WERI-Rb-1 (cell line): ENCODE results near the gene TBC1D2.

ENCODE experiments used
- DNase-seq: peaks from one replicate; pipeline ENCODE4 v3.0.0-alpha.2; 2020
- H3K27ac ChIP-seq: fragments of 250-450 bp; sonication (Bioruptor Pico); 2 replicates; pipeline ENCODE4 v1.5.1; 2020; ENCODE audit warnings: mild to moderate bottlenecking, moderate library complexity
- H3K27me3 ChIP-seq: fragments of 250-450 bp; sonication (Bioruptor Pico); 2 replicates; pipeline ENCODE4 v1.5.1; 2021; ENCODE audit warnings: mild to moderate bottlenecking, low read depth, moderate library complexity; ENCODE audit not compliant: insufficient read depth, severe bottlenecking
- H3K36me3 ChIP-seq: fragments of 250-450 bp; sonication (Bioruptor Pico); 2 replicates; pipeline ENCODE4 v1.5.1; 2020; ENCODE audit warnings: mild to moderate bottlenecking, moderate library complexity
- H3K4me3 ChIP-seq: 2 replicates; pipeline ENCODE4 v1.5.1; 2011; ENCODE audit warnings: low read depth, mild to moderate bottlenecking, control low read depth, low read length
- H3K9me3 ChIP-seq: fragments of 250-450 bp; sonication (Bioruptor Pico); 2 replicates; pipeline ENCODE4 v1.5.1; 2021; ENCODE audit warnings: mild to moderate bottlenecking, moderate library complexity; ENCODE audit not compliant: severe bottlenecking
- TF ChIP-seq, protein P1 (sequence below): IDR thresholded peaks from 2 replicates; pipeline ENCODE4 v1.5.1; 2011; ENCODE audit warnings: low read depth, mild to moderate bottlenecking, control low read depth, inconsistent platforms, low read length

Gene TBC1D2

GRCh38 chr9:98164912-98165311 lies 90.5 kb downstream of the TBC1D2 start:
- Histone ChIP-seq H3K27me3 (no peaks in the 10 kb centered on the region), H3K9me3 (no peaks in the 10 kb centered on the region), H3K27ac (no peak overlapping the region), H3K36me3 (no peaks in the 10 kb centered on the region), H3K4me3 (no peak overlapping the region)
- TF ChIP-seq, protein P1, sequence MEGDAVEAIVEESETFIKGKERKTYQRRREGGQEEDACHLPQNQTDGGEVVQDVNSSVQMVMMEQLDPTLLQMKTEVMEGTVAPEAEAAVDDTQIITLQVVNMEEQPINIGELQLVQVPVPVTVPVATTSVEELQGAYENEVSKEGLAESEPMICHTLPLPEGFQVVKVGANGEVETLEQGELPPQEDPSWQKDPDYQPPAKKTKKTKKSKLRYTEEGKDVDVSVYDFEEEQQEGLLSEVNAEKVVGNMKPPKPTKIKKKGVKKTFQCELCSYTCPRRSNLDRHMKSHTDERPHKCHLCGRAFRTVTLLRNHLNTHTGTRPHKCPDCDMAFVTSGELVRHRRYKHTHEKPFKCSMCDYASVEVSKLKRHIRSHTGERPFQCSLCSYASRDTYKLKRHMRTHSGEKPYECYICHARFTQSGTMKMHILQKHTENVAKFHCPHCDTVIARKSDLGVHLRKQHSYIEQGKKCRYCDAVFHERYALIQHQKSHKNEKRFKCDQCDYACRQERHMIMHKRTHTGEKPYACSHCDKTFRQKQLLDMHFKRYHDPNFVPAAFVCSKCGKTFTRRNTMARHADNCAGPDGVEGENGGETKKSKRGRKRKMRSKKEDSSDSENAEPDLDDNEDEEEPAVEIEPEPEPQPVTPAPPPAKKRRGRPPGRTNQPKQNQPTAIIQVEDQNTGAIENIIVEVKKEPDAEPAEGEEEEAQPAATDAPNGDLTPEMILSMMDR, result no peak
- DNase-seq, result no peak

DNA sequence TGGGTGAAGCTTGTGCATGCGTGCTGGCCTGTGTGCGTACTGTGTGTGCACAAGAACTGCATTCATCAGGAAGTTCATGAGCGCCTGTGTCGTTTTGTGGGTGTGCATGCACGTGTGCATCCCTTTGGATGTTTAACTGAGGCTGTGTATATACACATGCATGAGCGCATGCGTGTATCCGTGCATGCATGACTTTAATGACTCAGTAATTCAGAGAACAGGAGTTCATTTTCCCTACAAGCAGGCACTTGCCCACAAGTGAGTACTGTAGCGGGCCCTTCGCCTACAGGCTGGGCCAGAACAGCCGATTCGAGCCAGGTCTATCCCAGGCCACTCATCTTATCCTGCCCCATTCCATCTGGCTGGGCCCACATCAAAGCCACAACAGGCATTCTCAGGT lies 92.8 kb downstream of the TBC1D2 start:
- TF ChIP-seq, protein P1, result no peak
- no peak overlapping the region for H3K27ac ChIP-seq
- DNase-seq, result no peak

GRCh38 chr9:98161851-98162250 lies 93.6 kb downstream of the TBC1D2 start:
- Histone ChIP-seq H3K9me3 (no peaks in the 10 kb centered on the region), H3K36me3 (peaks cover 9% of the 10 kb centered on the region), H3K27ac (no peak overlapping the region), H3K4me3 (no peak overlapping the region), H3K27me3 (no peaks in the 10 kb centered on the region)
- TF ChIP-seq, protein P1, result no peak
- DNase-seq, result no peak

More for the DNA sequence above, 92.8 kb downstream of the TBC1D2 start:
- peaks cover 4% of the 10 kb centered on the region; the same call in 1 of the 2 replicates for H3K36me3 ChIP-seq
- no peak overlapping the region for H3K4me3 ChIP-seq
- H3K27me3 ChIP-seq, result no peaks in the 10 kb centered on the region
- H3K9me3 ChIP-seq, result no peaks in the 10 kb centered on the region

DNA sequence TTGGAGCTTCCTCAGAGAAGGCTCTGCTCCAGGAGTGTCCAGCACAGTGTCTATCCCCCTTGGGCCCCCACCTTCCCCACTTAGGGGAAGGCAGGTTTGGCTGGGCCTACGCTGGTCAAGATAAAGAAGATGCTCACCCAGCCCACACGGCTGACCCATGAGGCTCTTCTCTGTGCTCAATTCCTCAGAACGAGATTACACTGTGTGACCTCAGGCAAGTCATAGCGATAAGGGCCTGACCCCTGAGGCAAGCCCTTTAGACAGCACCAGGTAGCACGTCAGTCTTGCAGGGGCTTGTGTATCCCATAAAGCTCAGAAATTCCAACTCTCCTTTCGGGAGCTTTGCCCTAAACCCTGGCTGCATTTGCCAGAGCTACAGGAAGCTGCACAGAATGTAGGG lies 95.7 kb downstream of the TBC1D2 start:
- Histone ChIP-seq H3K4me3 (no peak overlapping the region), H3K9me3 (no peaks in the 10 kb centered on the region), H3K27me3 (no peaks in the 10 kb centered on the region), H3K36me3 (peaks cover 24% of the 10 kb centered on the region), H3K27ac (no peak overlapping the region)
- DNase-seq, result no peak
- TF ChIP-seq, protein P1, result no peak

DNA sequence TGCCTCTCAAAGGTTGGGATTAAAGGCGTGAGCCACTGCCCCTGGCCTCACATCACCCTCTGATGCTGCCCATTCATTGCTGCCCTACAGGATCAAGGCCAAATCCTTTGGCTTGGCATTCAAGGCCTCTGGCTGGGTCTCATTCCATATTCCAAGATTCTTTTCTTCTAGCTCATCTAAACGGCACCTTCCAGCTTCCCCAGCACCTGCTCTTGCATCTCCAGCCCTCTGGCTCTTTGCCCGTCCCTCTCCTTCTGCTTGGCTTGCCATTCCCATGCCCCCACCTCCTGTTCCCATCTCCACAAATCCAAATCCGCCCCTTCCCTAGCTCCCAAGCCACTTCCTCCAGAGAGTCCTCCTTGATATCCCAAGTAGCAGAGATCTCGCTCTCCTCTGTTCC lies 96.1 kb downstream of the TBC1D2 start:
- TF ChIP-seq, protein P1, result no peak
- H3K4me3 ChIP-seq, result no peak overlapping the region
- H3K27ac ChIP-seq, result no peak overlapping the region
- peaks cover 27% of the 10 kb centered on the region for H3K36me3 ChIP-seq
- H3K27me3 ChIP-seq, result no peaks in the 10 kb centered on the region
- no peaks in the 10 kb centered on the region for H3K9me3 ChIP-seq
- no peak for DNase-seq

GRCh38 chr9:98158071-98158831 lies 97.2 kb downstream of the TBC1D2 start:
- no peak overlapping the region for H3K27ac ChIP-seq
- no peaks in the 10 kb centered on the region for H3K9me3 ChIP-seq
- no peak overlapping the region for H3K4me3 ChIP-seq
- H3K27me3 ChIP-seq, result no peaks in the 10 kb centered on the region
- DNase-seq, result no peak
- peaks cover 32% of the 10 kb centered on the region for H3K36me3 ChIP-seq
- TF ChIP-seq, protein P1, result no peak
